B cell (primary cell): ENCODE results near the gene PNKD. TPM values are rescaled to one million over a fixed set of nuclear protein-coding genes. Genes with fewer than 3 reads are reported as not detected.

Experiments
- ATAC-seq: fragments of 200-7000 bp; cut with Tn5 transposase; one replicate; pipeline ENCODE4 v1.10.0; 2021; ENCODE audit warnings: low read depth, mild to moderate bottlenecking, moderate number of reproducible peaks, moderate library complexity
- CTCF ChIA-PET: fragments of 350-600 bp; sonication (Branson Sonifier 250); formaldehyde crosslinking; loops from one replicate; lab custom pipeline; 2021; ENCODE audit warnings: antibody characterized with exemption, inconsistent platforms; lab: Charles Lee
- POLR2A ChIA-PET: fragments of 350-600 bp; sonication (Branson Sonifier 250); formaldehyde crosslinking; loops from one replicate; lab custom pipeline; 2021; ENCODE audit warnings: antibody characterized with exemption; lab: Charles Lee
- DNase-seq: peaks from one replicate; pipeline ENCODE4 v3.0.0; 2013
- H2AFZ ChIP-seq: 2 replicates; pipeline ENCODE4 v1.6.1; 2012; ENCODE audit warnings: mild to moderate bottlenecking, low read depth, low read length; ENCODE audit not compliant: insufficient read depth, poor library complexity, severe bottlenecking
- H3K27ac ChIP-seq, 2 donors: 1 replicate in 1 of 2; 2 replicates in 1 of 2; pipeline ENCODE4 v1.5.1; 2012 to 2013; ENCODE audit warnings: low read length in 2 of 2, mild to moderate bottlenecking in 2 of 2, moderate library complexity in 1 of 2
- H3K27me3 ChIP-seq, 4 experiments: fragments of 200-600 bp in 1 of 4; sonication (generic) in 1 of 4; replicated peaks in 1 of 4; 1 replicate in 2 of 4; 2 replicates in 2 of 4; pipeline versions ENCODE4 v1.6.1 to v1.7.0; 2013 to 2016; ENCODE audit warnings: low read length in 3 of 4, mild to moderate bottlenecking in 2 of 4, mixed read lengths in 1 of 4, moderate library complexity in 1 of 4; ENCODE audit not compliant: insufficient read depth in 4 of 4, control insufficient read depth in 3 of 4; ENCODE audit errors: control extremely low read depth in 1 of 4
- H3K36me3 ChIP-seq, 2 experiments: replicated peaks in 1 of 2; 1 replicate in 1 of 2; 2 replicates in 1 of 2; pipeline versions ENCODE4 v1.6.1 to v1.7.1; 2013; ENCODE audit warnings: low read length in 1 of 2; ENCODE audit not compliant: insufficient read depth in 2 of 2, control insufficient read depth in 1 of 2; ENCODE audit errors: control extremely low read depth in 1 of 2, extremely low read depth in 1 of 2
- H3K4me1 ChIP-seq, 2 donors: fragments of 200-600 bp in 1 of 2; sonication (generic) in 1 of 2; 1 replicate in 1 of 2; 2 replicates in 1 of 2; pipeline versions ENCODE4 v1.5.1 to v1.6.1; 2013 to 2017; ENCODE audit warnings: low read length in 2 of 2; ENCODE audit not compliant: control insufficient read depth in 2 of 2, insufficient read depth in 2 of 2
- H3K4me2 ChIP-seq: replicated peaks from 2 replicates; pipeline ENCODE3; 2012; ENCODE audit warnings: mild to moderate bottlenecking, low read depth, low read length; ENCODE audit not compliant: poor library complexity, severe bottlenecking
- H3K4me3 ChIP-seq, 5 experiments: fragments of 200-600 bp in 1 of 5; sonication (generic) in 1 of 5; 1 replicate in 3 of 5; 2 replicates in 2 of 5; pipeline versions ENCODE4 v1.5.1 to v1.7.0; 2011 to 2016; ENCODE audit warnings: low read length in 4 of 5, mild to moderate bottlenecking in 4 of 5, low read depth in 2 of 5, control low read depth in 1 of 5, moderate library complexity in 1 of 5; ENCODE audit not compliant: insufficient read depth in 1 of 5; ENCODE audit errors: control extremely low read depth in 1 of 5, extremely low read depth in 1 of 5
- H3K79me2 ChIP-seq: fragments of 200-600 bp; sonication (generic); one replicate; pipeline ENCODE4 v1.6.0; 2016; ENCODE audit warnings: low read length; ENCODE audit not compliant: control insufficient read depth, insufficient read depth
- H3K9ac ChIP-seq: fragments of 200-600 bp; sonication (generic); 2 replicates; pipeline ENCODE4 v1.6.1; 2017; ENCODE audit warnings: mild to moderate bottlenecking, low read length, moderate library complexity
- H3K9me3 ChIP-seq, 3 donors: one replicate each; pipeline versions ENCODE4 v1.6.1 to v1.7.1; 2013; ENCODE audit warnings: low read length in 2 of 3; ENCODE audit not compliant: control insufficient read depth in 2 of 3, insufficient read depth in 1 of 3; ENCODE audit errors: control extremely low read depth in 1 of 3
- H4K20me1 ChIP-seq: 2 replicates; pipeline ENCODE4 v1.6.0; 2012; ENCODE audit warnings: mild to moderate bottlenecking, low read length; ENCODE audit not compliant: insufficient read depth, control insufficient read depth, poor library complexity, severe bottlenecking
- H3K27ac Mint-ChIP-seq: one replicate; pipeline ENCODE4 v1.8.0; 2021; ENCODE audit warnings: mixed read lengths
- H3K27me3 Mint-ChIP-seq: one replicate; pipeline ENCODE4 v1.8.0; 2021; ENCODE audit warnings: mixed read lengths
- H3K4me1 Mint-ChIP-seq: one replicate; pipeline ENCODE4 v1.8.0; 2021; ENCODE audit warnings: mixed read lengths
- H3K4me3 Mint-ChIP-seq: one replicate; pipeline ENCODE4 v1.8.0; 2021; ENCODE audit warnings: mixed read lengths
- H3K9me3 Mint-ChIP-seq: one replicate; pipeline ENCODE4 v1.8.0; 2022; ENCODE audit warnings: mixed read lengths; ENCODE audit not compliant: insufficient read depth
- CTCF ChIP-seq: fragments of 200-600 bp; IDR thresholded peaks from one replicate; pipeline ENCODE4 v1.8.0; 2022; ENCODE audit warnings: antibody characterized with exemption, mild to moderate bottlenecking
- EZH2 ChIP-seq: IDR thresholded peaks from 2 replicates; pipeline ENCODE4 v1.6.1; 2012; ENCODE audit warnings: borderline replicate concordance, low read depth, mild to moderate bottlenecking, moderate library complexity, low read length; ENCODE audit not compliant: insufficient read depth, poor library complexity, severe bottlenecking
- WGBS: methylation state at CpG from one replicate; pipeline ENCODE4 v1.1.5; 2013; ENCODE audit warnings: missing lambda C conversion rate; ENCODE audit not compliant: insufficient coverage; 5-methylcytosine and 5-hydroxymethylcytosine counted together
- intact Hi-C: fragments of 100-400 bp; cut with micrococcal nuclease; formaldehyde crosslinking; loops from one replicate; pipeline ENCODE4 v1.10.0; 2022
- polyA plus RNA-seq: library from polyadenylated mRNA; depleted of rRNA; stranded (reverse); fragments of >200 nt; gene quantifications from 2 replicates; pipeline ENCODE4 v1.2.3, GENCODE V29; 2012
- total RNA-seq, 2 donors: library from RNA; stranded (reverse); fragments of 120-200 nt in 1 of 2; gene quantifications; 1 replicate in 1 of 2; 2 replicates in 1 of 2; pipeline versions ENCODE4 v1.2.3 to v1.2.4, GENCODE V29; 2013 to 2022

PNKD gene
- total and polyA plus RNA-seq, 2 donors (not counting 1 experiment from before 2014, with no cell fraction given): 29.7 to 55.8 TPM

GRCh38 chr2:218271487-218271797, 1.1 kb downstream of the PNKD start:
- Mint-ChIP-seq H3K4me1 (peaks cover 60% of the 10 kb centered on the region), H3K9me3 (no peaks in the 10 kb centered on the region), H3K27me3 (no peaks in the 10 kb centered on the region), H3K4me3 (peak overlapping the region; percentile 84), H3K27ac (peak overlapping the region; percentile 86)
- H3K9ac ChIP-seq: peak overlapping the region; percentile 87
- H3K27ac ChIP-seq: peak overlapping the region in 1 of 2 donors; percentile 18
- intact Hi-C loops: loop anchor here (5.0 kb wide), 2 partner anchors 1226 to 1326 kb away; partner anchors contain the start of genes GMPPA and STK11IP
- 76% methylated on average over 4 of the region's 4 CpGs for WGBS
- no peaks in the 10 kb centered on the region for H3K9me3 ChIP-seq
- ChIA-PET CTCF (interaction anchor here (0.9 to 8.0 kb wide), 14 partner anchors 10 to 245 kb away, joined by 3 to 331 read pairs (median 12); partner anchors contain the start of genes ARPC2, CATIP, CTDSP1 and GPBAR1), POLR2A (interaction anchor here (0.6 to 3.7 kb wide), 8 partner anchors 15 to 125 kb away, joined by 3 to 32 read pairs (median 10); partner anchors contain the start of genes CATIP and TMBIM1)
- ATAC-seq: no peak
- no peak for TF ChIP-seq EZH2
- no peak for TF ChIP-seq CTCF
- DNase-seq: no peak
- peaks cover 36 to 53% of the 10 kb centered on the region in 2 donors for H3K4me1 ChIP-seq
- H3K4me3 ChIP-seq: peak overlapping the region in 2 of 5 experiments; percentile 81 to 92
- peaks cover 39% of the 10 kb centered on the region for H3K79me2 ChIP-seq
- no peaks in the 10 kb centered on the region for H3K27me3 ChIP-seq
- H4K20me1 ChIP-seq: peaks cover 22% of the 10 kb centered on the region
- no peak overlapping the region for H2AFZ ChIP-seq
- H3K36me3 ChIP-seq: peaks cover 3 to 47% of the 10 kb centered on the region in 2 experiments
- H3K4me2 ChIP-seq: peak overlapping the region; percentile 91

GRCh38 chr2:218271865-218272530, 1.7 kb downstream of the PNKD start:
- WGBS: 86% methylated on average over 4 of the region's 5 CpGs
- H2AFZ ChIP-seq: no peak overlapping the region
- H3K4me1 Mint-ChIP-seq: peaks cover 60% of the 10 kb centered on the region
- no peak overlapping the region for H3K9ac ChIP-seq
- H3K27me3 ChIP-seq: no peaks in the 10 kb centered on the region
- H3K4me3 ChIP-seq: no peak overlapping the region
- peak overlapping the region; percentile 4 to 38 for H3K27ac ChIP-seq
- H3K36me3 ChIP-seq: peaks cover 3 to 47% of the 10 kb centered on the region in 2 experiments
- H3K9me3 ChIP-seq: no peaks in the 10 kb centered on the region
- TF ChIP-seq CTCF: no peak
- no peak for TF ChIP-seq EZH2
- ChIA-PET POLR2A (interaction anchor here (0.6 to 3.7 kb wide), 8 partner anchors 14 to 124 kb away, joined by 3 to 36 read pairs (median 13); partner anchors contain the start of genes CATIP and TMBIM1), CTCF (interaction anchor here (0.9 to 8.0 kb wide), 22 partner anchors 10 to 416 kb away, joined by 3 to 331 read pairs (median 6); partner anchors contain the start of genes ARPC2, CATIP, CTDSP1 and GPBAR1)
- peak overlapping the region; percentile 84 for H3K4me3 Mint-ChIP-seq
- H3K79me2 ChIP-seq: peaks cover 35% of the 10 kb centered on the region
- peaks cover 36 to 53% of the 10 kb centered on the region in 2 donors for H3K4me1 ChIP-seq
- DNase-seq: no peak
- ATAC-seq: no peak
- H3K27ac Mint-ChIP-seq: peak overlapping the region; percentile 86
- peak overlapping the region; percentile 91 for H3K4me2 ChIP-seq
- peaks cover 16% of the 10 kb centered on the region for H4K20me1 ChIP-seq
- H3K27me3 Mint-ChIP-seq: no peaks in the 10 kb centered on the region
- intact Hi-C loops: loop anchor here (1.0 to 5.0 kb wide), 7 partner anchors 15 to 1325 kb away; partner anchors contain the start of genes CATIP, GMPPA and STK11IP
- no peaks in the 10 kb centered on the region for H3K9me3 Mint-ChIP-seq
